ENCODE results near the gene PTPRA.
"Not testable (repeated sequence)": the region's sequence is repeated elsewhere in the genome, so short reads cannot be mapped to it uniquely, and the experiment has no call there.

PTPRA gene

GRCh38 chr20:2891343-2891742 is 18.1 kb downstream of the PTPRA start:
- no peak for DNase-seq

GRCh38 chr20:2892376-2892775 is 19.1 kb downstream of the PTPRA start:
- DNase-seq = no peak

GRCh38 chr20:2894221-2894620 is 20.9 kb downstream of the PTPRA start:
- no peak for DNase-seq

- DNase-seq = not testable (repeated sequence)
Observed at GRCh38 chr20:2895154-2895553, 21.9 kb downstream of the PTPRA start.

- no peak for DNase-seq
Observed at GRCh38 chr20:2899243-2899642, 26.0 kb downstream of the PTPRA start.

GRCh38 chr20:2900845-2901592 is 27.7 kb downstream of the PTPRA start:
- DNase-seq = no peak

GRCh38 chr20:2902291-2902690 is 29.0 kb downstream of the PTPRA start:
- DNase-seq = no peak

GRCh38 chr20:2902818-2903217 is 29.5 kb downstream of the PTPRA start:
- DNase-seq = no peak

GRCh38 chr20:2903686-2904085 is 30.4 kb downstream of the PTPRA start:
- DNase-seq = no peak

- DNase-seq = no peak
Observed at GRCh38 chr20:2907519-2907918, 34.2 kb downstream of the PTPRA start.

GRCh38 chr20:2909953-2910352 is 36.7 kb downstream of the PTPRA start:
- DNase-seq = no peak

GRCh38 chr20:2911200-2911599 is 37.9 kb downstream of the PTPRA start:
- DNase-seq = no peak

GRCh38 chr20:2914160-2914559 is 40.9 kb downstream of the PTPRA start:
- no peak for DNase-seq

- no peak for DNase-seq
Observed at GRCh38 chr20:2917266-2917665, 44.0 kb downstream of the PTPRA start.

GRCh38 chr20:2918096-2919049 is 45.1 kb downstream of the PTPRA start:
- no peak for DNase-seq

- no peak for DNase-seq
Observed at GRCh38 chr20:2919518-2920245, 46.4 kb downstream of the PTPRA start.

GRCh38 chr20:2920473-2920872 is 47.2 kb downstream of the PTPRA start:
- no peak for DNase-seq

GRCh38 chr20:2921506-2921905 is 48.2 kb downstream of the PTPRA start:
- DNase-seq = no peak

- no peak for DNase-seq
Observed at GRCh38 chr20:2922957-2923356, 49.7 kb downstream of the PTPRA start.

GRCh38 chr20:2930538-2930937 is 57.3 kb downstream of the PTPRA start:
- no peak for DNase-seq

GRCh38 chr20:2932498-2932897 is 59.2 kb downstream of the PTPRA start:
- no peak for DNase-seq

- no peak for DNase-seq
Observed at GRCh38 chr20:2937902-2938301, 64.6 kb downstream of the PTPRA start.

GRCh38 chr20:2942439-2942838 is 69.2 kb downstream of the PTPRA start:
- DNase-seq = no peak
